GM19240 (cell line): ENCODE data around the gene CXCR1.
"Not testable (repeated sequence)": the region's sequence is repeated elsewhere in the genome, so short reads cannot be mapped to it uniquely, and the experiment has no call there.

Experiments
- DNase-seq: peaks from one replicate; pipeline ENCODE4 v3.0.0; 2011; ENCODE audit warnings: low spot score; ENCODE audit not compliant: insufficient read length

CXCR1 gene

DNA sequence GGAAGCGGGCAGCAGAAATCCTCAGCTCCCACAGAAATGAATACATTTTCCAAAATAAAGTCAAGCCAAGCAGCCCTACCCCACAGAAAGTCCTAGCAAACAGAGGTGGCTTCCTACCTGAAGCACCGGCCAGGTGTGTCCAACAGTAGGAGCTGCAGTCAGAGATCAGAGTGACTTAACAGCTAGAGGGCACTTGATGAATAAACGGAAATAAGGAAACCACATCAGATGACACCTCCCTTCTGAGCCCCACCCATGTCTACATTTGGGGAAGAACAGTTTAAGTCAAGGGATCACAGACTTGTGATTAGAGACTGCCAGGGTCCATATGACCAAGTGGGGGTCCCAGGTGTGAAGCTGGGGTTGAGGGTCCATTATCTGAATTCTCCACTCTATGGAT is at the start of gene CXCR1:
Gene CXCR1, minus strand, starts transcription at position 172 of the 400 bp plus-strand sequence. CDS start 1,751 bp downstream, outside the sequence.
- DNase-seq: no peak

DNA sequence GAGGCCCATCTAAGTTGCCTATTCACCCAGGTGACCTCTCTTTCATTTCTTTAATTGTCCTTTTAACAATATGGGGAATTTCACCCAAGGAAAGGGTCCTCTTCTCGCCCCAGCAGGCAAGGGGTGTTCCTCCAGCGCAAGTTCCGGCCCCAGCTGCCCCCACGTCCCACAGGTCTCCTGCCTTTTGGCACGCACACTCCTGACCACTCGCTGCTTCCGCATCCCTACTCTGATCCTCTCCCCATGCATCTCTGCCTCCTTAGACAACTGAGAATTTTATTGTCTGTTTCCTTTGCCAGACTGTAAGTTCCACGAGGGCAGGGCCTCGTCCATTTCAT is 49.5 kb upstream of the CXCR1 start:
- no peak for DNase-seq

- no peak for DNase-seq
Measured at GRCh38 chr2:218214116-218214515, 47.4 kb upstream of the CXCR1 start.

DNA sequence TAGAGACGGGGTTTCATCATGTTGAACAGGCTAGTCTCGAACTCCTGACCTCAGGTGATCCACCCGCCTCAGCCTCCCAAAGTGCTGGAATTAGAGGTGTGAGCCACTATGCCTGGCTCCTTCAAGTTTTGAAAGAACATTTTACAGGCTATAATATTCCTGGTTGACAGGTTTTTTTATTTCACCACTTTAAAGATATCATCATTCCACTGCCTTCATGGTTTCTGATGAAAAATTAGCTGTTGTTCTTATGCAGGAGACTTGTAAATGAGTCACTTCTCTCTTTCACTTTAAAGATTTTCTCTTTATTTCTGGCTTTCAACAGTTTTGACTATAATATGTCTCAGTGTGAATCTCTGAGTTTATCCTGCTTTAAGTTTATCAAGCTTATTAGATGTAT is 42.3 kb upstream of the CXCR1 start:
- no peak for DNase-seq

DNA sequence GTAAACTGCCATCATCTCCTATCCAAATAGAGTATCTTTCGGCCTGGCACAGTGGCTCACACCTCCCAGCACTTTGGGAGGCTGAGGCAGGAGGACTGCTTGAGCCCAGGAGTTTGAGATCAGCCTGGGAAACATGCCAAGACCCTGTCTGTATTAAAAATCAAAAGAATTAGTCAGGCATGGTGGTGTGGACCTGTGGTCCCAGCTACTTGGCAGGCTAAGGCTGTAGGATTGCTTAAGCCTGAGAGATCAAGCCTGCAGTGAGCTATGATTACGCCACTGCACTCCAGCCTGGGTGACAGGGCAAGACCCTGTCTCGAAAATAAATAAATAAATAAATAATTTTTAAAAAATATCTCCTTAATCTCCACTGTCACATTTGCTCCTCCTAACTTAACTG is 35.5 kb upstream of the CXCR1 start:
- no peak for DNase-seq

DNA sequence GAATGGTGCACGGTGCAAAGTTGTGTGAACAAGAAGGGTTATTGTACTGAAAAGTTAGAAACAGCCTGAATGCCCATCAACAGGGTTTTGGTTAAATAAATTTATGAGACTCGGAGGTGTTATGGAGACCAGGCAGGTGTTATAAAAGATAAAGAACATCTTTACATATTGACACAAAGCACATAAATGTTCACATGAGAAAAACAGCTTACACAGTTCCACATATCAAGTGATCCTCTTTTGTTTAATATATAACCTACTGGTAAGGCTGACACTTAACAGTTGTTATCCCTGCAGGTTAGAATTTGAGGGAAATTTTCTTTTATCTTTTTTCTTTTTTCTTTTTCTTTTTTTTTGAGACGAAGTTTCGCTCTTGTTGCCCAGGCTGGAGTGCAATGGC is 30.2 kb upstream of the CXCR1 start:
- DNase-seq: no peak

GRCh38 chr2:218194880-218195279 is 28.1 kb upstream of the CXCR1 start:
- no peak for DNase-seq

GRCh38 chr2:218193701-218194100 is 26.9 kb upstream of the CXCR1 start:
- DNase-seq: no peak

DNA sequence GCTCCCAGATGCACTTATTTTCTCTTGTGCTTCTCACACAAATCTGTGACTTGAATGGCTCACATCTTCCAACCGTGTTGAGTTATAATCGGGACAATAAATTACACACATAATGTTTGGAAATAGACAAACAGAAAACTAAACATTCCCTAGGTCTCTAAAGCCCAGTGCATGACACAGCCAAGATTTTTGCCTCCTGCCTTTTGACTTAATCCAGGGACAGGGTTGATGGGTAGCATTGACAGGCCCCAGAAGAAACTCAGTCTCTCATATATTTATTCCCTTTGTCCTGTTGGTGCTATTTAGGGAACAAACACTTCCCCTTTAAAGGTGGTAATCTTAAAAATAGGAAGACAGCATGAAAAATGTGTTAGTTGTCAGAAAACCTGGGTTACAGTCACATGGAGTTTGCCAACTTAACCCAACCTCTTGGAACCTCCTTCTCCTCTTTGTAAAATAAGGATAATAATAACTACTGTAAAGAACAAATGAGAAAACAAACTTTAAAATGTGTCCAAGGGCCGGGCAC is 26.2 kb upstream of the CXCR1 start:
- no peak for DNase-seq

DNA sequence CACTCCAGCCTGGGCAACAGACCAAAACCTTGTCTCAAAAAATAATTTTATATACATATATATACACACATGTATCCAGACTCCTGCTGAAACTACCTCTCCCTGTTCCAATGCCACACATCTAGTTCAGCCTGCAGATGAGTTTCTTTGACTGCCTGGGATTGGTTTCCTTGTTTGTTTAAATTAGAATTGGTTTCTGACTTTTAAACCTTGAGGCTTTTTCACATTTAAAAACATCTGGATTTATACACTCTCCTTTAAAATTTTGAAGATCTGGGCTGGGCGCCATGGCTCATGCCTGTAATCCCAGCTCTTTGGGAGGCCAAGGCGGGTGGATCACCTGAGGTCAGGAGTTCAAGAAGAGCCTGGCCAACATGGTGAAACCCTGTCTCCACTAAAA is 21.8 kb upstream of the CXCR1 start:
- no peak for DNase-seq

GRCh38 chr2:218187296-218188015 is 20.7 kb upstream of the CXCR1 start:
- DNase-seq: no peak

DNA sequence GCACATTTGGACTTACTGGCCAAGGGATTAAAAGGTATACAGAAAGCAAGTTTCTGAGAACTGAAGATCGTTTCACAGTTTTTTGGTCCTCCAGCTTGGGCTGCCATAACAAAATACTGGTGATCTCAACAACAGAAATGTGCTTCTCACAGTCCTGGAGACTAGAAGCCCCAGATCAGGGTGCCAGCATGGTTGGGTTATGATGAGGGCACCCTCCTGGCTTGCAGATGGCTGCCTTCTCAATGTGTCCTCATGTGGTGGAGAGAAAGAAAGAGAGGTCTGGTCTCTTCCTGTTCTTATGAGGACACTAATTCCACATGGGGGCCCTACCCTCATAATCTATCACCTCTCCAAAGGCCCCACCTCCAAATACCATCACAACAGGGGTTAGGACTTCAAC is 20.1 kb upstream of the CXCR1 start:
- DNase-seq: no peak

GRCh38 chr2:218186355-218186766 is 19.6 kb upstream of the CXCR1 start:
- DNase-seq: peak; percentile 39

GRCh38 chr2:218184331-218184730 is 17.6 kb upstream of the CXCR1 start:
- DNase-seq: no peak

GRCh38 chr2:218180467-218181114 is 13.8 kb upstream of the CXCR1 start:
- DNase-seq: no peak

- DNase-seq: no peak
Measured at GRCh38 chr2:218179782-218180181, 13.0 kb upstream of the CXCR1 start.

DNA sequence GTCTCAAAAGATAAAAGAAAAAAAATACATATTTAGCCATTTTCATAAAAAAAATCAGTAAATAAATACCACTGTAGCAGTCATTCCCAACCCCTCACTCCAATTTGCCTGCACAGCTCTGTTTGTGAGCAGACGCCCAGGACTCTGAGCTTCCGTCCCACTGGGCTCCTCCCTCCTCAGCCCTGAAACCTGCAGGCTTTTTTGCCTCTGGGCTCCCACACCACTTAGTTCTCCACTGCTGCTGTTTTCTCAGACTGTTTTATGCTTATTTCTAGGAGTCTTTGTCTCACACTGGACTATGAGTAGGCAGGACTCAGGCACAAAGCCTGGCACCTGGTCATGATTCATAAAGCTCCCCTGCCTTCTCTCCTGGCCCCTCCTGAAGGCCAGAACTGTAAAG is 6.1 kb upstream of the CXCR1 start:
- no peak for DNase-seq

- not testable (repeated sequence) for DNase-seq
Measured at GRCh38 chr2:218171744-218172143, 5.0 kb upstream of the CXCR1 start.

DNA sequence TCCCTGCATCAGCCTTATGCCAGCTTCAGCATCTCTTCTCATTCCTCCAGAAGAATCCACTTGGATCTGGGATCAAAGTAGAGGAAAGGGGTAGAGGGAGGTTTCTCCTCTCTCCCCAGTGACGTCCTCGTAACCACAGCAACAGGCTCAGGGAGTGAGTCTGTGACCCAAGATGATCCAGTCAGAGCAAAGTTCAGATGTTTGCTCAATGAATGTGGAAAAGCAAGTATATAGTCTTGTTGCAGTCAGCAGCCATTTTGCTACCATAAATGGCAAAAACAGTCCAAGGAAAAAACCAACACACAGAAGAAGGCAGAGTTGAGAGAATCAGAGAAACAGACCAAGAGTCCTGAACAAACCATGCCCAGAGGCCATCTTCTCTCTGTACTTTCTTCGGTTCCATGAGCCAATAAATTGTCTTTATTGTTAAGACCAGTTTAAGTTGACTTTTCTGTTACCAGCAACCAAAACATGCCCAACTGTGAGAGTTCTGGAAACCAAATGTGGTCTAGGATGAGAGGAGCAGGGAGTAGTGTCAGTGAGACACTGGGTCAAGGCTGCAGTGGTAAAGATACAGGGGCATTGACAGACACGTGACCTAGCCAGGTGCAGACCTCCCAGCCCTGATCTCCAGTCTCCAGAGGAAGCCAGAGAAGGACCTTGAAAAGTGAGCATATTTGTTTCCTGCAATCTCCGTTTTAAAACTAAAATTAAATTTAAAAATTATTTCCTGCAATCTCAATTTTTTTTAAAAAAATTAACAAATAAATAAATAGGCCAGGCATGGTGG is 3.2 kb upstream of the CXCR1 start:
- DNase-seq: no peak

- peak; percentile 68 for DNase-seq
Measured at GRCh38 chr2:218168635-218169462, 2.1 kb upstream of the CXCR1 start.

- no peak for DNase-seq
Measured at GRCh38 chr2:218168016-218168415, 1.3 kb upstream of the CXCR1 start.
